PFSK-1 (cell line): ENCODE measurements around the gene ZFAND3.

ENCODE experiments used
- FOXP2 ChIP-seq: optimal IDR thresholded peaks from 2 replicates; pipeline ENCODE3; 2011; ENCODE audit warnings: borderline replicate concordance, control low read depth, inconsistent platforms; ENCODE audit not compliant: insufficient read depth; ENCODE audit errors: extremely low read length, extremely low read depth
- POLR2AphosphoS5 ChIP-seq: IDR thresholded peaks from 2 replicates; pipeline ENCODE4 v1.6.1; 2012; ENCODE audit warnings: low read depth, mild to moderate bottlenecking, control low read depth, low read length, moderate library complexity
- REST ChIP-seq, 2 experiments: IDR thresholded peaks; 2 replicates each; pipeline versions ENCODE4 v1.6.1 to v1.8.0; 2011 to 2012; ENCODE audit warnings: low read depth in 2 of 2, low read length in 2 of 2, control low read depth in 1 of 2, inconsistent platforms in 1 of 2, mild to moderate bottlenecking in 1 of 2, moderate library complexity in 1 of 2; ENCODE audit not compliant: insufficient read depth in 1 of 2
- SIN3A ChIP-seq: IDR thresholded peaks from 2 replicates; pipeline ENCODE4 v1.6.1; 2012; ENCODE audit warnings: mild to moderate bottlenecking, low read length, moderate library complexity, borderline replicate concordance; ENCODE audit not compliant: insufficient read depth
- TAF1 ChIP-seq: IDR thresholded peaks from 2 replicates; pipeline ENCODE4 v1.6.1; 2012; ENCODE audit warnings: low read length, control low read depth, borderline replicate concordance; ENCODE audit not compliant: insufficient read depth

The ZFAND3 gene

GRCh38 chr6:38065734-38066305 lies 246.3 kb downstream of the ZFAND3 start:
- TF ChIP-seq REST (IDR thresholded peaks at IDR 0.05; ENCODE audit: insufficient read depth in 1 of 2, low read depth in 2 of 2, low read length in 2 of 2) = no peak
- no peak for TF ChIP-seq FOXP2
- no peak for TF ChIP-seq POLR2AphosphoS5
- no peak for TF ChIP-seq TAF1
- TF ChIP-seq SIN3A = no peak

GRCh38 chr6:38067263-38067980 lies 247.9 kb downstream of the ZFAND3 start:
- no peak for TF ChIP-seq FOXP2

DNA sequence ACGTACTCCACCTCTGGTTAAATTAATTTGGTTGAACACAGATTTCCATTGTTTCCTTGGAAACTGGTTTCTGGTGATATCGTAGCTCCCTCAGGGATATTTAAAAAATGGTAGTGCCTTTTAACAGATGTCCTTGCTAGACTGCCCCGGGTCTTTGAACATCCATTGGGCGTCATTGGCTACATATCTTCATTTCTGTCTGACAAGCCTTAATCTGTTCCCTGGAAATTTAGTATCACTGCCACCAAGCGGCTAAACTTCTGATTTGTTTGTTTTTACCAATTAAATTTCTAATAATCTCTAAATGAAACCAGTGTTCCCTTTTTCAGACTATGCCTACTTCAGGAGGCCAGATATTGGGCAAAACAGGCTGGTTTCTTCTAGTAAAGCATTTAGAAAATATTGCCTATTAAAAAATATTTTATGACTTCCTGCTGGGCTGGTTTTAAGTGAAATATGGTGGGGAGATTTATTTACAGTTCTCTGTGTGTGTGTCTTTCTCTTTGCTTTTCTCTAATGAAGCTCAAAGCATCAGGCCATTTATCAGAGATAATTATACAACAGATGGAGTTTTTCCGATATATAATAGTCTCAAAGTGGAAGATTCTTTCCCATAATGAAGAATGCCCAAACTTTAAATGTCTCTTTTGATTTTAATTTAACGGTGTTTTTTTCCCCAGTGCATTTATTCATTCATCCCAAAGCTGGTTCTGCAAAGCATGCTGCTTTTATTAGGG lies 249.5 kb downstream of the ZFAND3 start:
- TF ChIP-seq REST (IDR thresholded peaks at IDR 0.05; ENCODE audit: insufficient read depth in 1 of 2, low read depth in 2 of 2, low read length in 2 of 2) (no peak), POLR2AphosphoS5 (no peak), SIN3A (no peak), FOXP2 (no peak), TAF1 (no peak)

DNA sequence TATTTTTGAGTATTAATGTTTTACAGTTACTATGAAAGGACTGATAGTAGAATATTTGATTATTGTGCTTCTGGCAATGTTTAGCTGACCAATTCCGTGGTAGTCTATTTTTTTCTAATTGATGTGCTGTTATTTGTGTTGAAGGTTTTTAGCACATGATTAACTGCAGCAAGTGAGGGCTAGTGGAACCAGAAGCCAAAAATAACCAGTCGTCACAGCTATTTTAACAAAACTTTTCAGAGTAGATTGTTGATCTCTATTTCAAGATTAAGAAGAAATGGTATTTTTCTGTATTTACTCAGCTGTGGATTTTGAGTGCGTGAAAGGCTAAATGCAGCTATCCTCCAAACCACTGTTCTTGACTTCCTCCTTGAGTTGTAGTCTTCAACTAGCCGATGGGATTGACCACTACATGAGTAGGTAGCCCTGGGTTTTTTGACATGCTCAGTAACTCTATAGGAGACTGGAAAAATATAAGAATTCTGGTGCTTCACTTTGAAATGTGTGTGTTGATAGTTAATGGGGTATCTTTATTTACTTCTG lies 258.0 kb downstream of the ZFAND3 start:
- no peak for TF ChIP-seq TAF1
- TF ChIP-seq REST (IDR thresholded peaks at IDR 0.05; ENCODE audit: insufficient read depth in 1 of 2, low read depth in 2 of 2, low read length in 2 of 2) = no peak
- no peak for TF ChIP-seq POLR2AphosphoS5
- TF ChIP-seq SIN3A = no peak
- TF ChIP-seq FOXP2 = no peak

DNA sequence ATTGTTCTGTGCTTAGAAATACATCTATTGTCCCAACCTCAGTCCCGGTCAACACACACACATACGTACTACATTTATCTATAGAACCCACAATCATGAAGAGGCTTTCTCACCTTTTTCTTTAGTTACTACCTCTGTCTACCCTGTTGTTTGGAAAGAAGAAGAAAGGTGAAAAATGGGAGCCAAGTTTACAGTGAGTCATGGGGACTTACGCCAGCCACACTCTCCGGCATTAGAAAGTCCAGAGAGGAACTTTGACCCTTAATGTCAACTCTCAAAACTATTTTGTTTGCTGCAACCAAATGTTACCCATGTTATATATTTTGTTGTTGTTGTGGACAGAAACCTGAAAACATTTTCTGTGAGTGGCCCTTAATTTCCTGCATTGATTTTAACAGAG lies 259.1 kb downstream of the ZFAND3 start:
- TF ChIP-seq POLR2AphosphoS5 = no peak
- TF ChIP-seq TAF1 = no peak
- no peak for TF ChIP-seq FOXP2
- no peak for TF ChIP-seq REST (IDR thresholded peaks at IDR 0.05; ENCODE audit: insufficient read depth in 1 of 2, low read depth in 2 of 2, low read length in 2 of 2)
- TF ChIP-seq SIN3A = no peak
